ENCODE results near the gene UBXN11.
A peak's percentile ranks its signal among the peaks of the same experiment; 100 is the strongest.

UBXN11 gene

DNA sequence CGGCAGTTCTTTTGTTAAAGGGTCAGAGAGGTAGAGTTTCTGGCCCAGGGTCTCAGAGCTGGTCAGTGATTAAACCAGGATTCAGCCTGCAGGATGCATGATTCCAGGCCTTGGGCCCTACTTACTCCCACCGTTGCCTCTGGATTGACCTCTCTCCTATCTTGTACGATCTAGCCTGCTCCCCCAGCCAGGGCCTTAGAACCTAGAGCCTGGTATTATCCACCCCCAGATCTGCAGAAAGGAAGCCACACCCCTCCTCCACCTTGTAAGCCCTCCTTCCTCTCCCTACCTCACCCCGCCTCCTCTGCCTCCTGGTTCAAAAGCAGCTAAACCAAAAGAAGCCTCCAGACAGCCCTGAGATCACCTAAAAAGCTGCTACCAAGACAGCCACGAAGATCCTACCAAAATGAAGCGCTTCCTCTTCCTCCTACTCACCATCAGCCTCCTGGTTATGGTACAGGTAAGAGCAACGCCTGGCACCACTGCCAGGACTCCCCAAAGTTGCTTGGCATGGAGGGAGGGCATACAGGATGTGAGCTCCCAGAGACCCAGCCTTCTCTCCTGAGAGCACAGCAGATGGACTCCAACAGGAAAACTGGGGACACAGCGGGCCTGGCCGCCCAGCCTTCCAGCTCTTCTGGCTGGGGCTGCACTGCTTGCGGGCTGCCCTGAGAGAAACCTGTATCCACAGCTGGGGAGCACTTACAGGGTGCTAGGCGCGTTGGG is 11.3 kb upstream of the UBXN11 start, which contains the start of gene CD52:
TSS of gene CD52 (plus strand) at position 347 of the 726 bp plus-strand sequence. CDS start at position 407, 60 bp downstream.
- peak within 1 kb of the TSS; percentile 97 for H3K27ac ChIP-seq (ENCODE audit: low read depth, low read length, poor library complexity, severe bottlenecking)
- H3K4me2 ChIP-seq (ENCODE audit: low read length), result peak within 1 kb of the TSS; percentile 79
- H3K79me2 ChIP-seq (ENCODE audit: insufficient read depth, low read length), result peaks cover 16% of the 10 kb centered on the region
- no peaks in the 10 kb centered on the region for H3K27me3 ChIP-seq (ENCODE audit: insufficient read depth, low read length)
- H3F3A ChIP-seq (ENCODE audit: insufficient read depth, low read length), result no peaks in the 10 kb centered on the region; the same call in 1 of the 2 replicates
- peaks cover 72% of the 10 kb centered on the region for H3K4me1 ChIP-seq (ENCODE audit: insufficient read depth, low read length, severe bottlenecking)
- peaks cover 33% of the 10 kb centered on the region for H3K36me3 ChIP-seq (ENCODE audit: insufficient read depth, low read length)
- peak within 1 kb of the TSS; percentile 84 for H3K4me3 ChIP-seq (ENCODE audit: low read depth, low read length, poor library complexity, severe bottlenecking)
- no peaks in the 10 kb centered on the region for H3K9me2 ChIP-seq (ENCODE audit: low read depth, low read length)
- H3K9me3 ChIP-seq (ENCODE audit: low read length), result no peaks in the 10 kb centered on the region
- H2AFZ ChIP-seq (ENCODE audit: low read length), result no peak within 1 kb of the TSS
- H3K9ac ChIP-seq (ENCODE audit: low read length), result peak within 1 kb of the TSS; percentile 92
- TF ChIP-seq, protein P1, sequence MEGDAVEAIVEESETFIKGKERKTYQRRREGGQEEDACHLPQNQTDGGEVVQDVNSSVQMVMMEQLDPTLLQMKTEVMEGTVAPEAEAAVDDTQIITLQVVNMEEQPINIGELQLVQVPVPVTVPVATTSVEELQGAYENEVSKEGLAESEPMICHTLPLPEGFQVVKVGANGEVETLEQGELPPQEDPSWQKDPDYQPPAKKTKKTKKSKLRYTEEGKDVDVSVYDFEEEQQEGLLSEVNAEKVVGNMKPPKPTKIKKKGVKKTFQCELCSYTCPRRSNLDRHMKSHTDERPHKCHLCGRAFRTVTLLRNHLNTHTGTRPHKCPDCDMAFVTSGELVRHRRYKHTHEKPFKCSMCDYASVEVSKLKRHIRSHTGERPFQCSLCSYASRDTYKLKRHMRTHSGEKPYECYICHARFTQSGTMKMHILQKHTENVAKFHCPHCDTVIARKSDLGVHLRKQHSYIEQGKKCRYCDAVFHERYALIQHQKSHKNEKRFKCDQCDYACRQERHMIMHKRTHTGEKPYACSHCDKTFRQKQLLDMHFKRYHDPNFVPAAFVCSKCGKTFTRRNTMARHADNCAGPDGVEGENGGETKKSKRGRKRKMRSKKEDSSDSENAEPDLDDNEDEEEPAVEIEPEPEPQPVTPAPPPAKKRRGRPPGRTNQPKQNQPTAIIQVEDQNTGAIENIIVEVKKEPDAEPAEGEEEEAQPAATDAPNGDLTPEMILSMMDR (IDR thresholded peaks at IDR 0.05; ENCODE audit: low read length), result no peak
- no peak for TF ChIP-seq EZH2 (IDR thresholded peaks at IDR 0.05; ENCODE audit: borderline replicate concordance, low read length)
- no peaks in the 10 kb centered on the region for H4K20me1 ChIP-seq (ENCODE audit: insufficient read depth, low read length)

DNA sequence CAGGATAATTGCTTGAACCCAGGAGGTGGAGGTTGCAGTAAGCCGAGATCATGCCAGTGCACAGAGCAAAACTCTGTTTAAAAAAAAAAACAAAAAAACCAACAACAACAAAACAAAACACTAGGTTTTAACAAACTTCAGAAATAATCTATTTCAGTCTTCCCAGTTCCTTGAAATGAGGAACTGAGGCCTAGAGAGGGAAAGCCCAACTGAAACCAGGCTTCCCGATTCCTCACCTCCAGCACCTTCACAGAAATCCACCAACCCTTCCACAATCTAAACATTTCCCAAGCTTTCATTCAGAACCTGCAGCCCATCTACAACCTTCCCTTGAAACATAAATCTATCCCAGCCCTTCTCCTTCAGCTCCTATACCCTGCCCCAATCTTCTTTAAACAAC is 10.7 kb upstream of the UBXN11 start:
- Histone ChIP-seq H3K36me3 (ENCODE audit: insufficient read depth, low read length) (peaks cover 26% of the 10 kb centered on the region), H3K4me3 (ENCODE audit: low read depth, low read length, poor library complexity, severe bottlenecking) (peak overlapping the region; percentile 84), H3K27me3 (ENCODE audit: insufficient read depth, low read length) (no peaks in the 10 kb centered on the region), H3K27ac (ENCODE audit: low read depth, low read length, poor library complexity, severe bottlenecking) (peak overlapping the region; percentile 97), H3K9ac (ENCODE audit: low read length) (peak overlapping the region; percentile 92), H3K79me2 (ENCODE audit: insufficient read depth, low read length) (peaks cover 16% of the 10 kb centered on the region), H3K4me2 (ENCODE audit: low read length) (peak overlapping the region; percentile 79), H3K9me2 (ENCODE audit: low read depth, low read length) (no peaks in the 10 kb centered on the region), H3K9me3 (ENCODE audit: low read length) (no peaks in the 10 kb centered on the region), H2AFZ (ENCODE audit: low read length) (no peak overlapping the region), H4K20me1 (ENCODE audit: insufficient read depth, low read length) (no peaks in the 10 kb centered on the region), H3K4me1 (ENCODE audit: insufficient read depth, low read length, severe bottlenecking) (peaks cover 70% of the 10 kb centered on the region), H3F3A (ENCODE audit: insufficient read depth, low read length) (no peaks in the 10 kb centered on the region; the same call in 1 of the 2 replicates)
- TF ChIP-seq EZH2 (IDR thresholded peaks at IDR 0.05; ENCODE audit: borderline replicate concordance, low read length), result no peak
- TF ChIP-seq, protein P1 (IDR thresholded peaks at IDR 0.05; ENCODE audit: low read length), result no peak

DNA sequence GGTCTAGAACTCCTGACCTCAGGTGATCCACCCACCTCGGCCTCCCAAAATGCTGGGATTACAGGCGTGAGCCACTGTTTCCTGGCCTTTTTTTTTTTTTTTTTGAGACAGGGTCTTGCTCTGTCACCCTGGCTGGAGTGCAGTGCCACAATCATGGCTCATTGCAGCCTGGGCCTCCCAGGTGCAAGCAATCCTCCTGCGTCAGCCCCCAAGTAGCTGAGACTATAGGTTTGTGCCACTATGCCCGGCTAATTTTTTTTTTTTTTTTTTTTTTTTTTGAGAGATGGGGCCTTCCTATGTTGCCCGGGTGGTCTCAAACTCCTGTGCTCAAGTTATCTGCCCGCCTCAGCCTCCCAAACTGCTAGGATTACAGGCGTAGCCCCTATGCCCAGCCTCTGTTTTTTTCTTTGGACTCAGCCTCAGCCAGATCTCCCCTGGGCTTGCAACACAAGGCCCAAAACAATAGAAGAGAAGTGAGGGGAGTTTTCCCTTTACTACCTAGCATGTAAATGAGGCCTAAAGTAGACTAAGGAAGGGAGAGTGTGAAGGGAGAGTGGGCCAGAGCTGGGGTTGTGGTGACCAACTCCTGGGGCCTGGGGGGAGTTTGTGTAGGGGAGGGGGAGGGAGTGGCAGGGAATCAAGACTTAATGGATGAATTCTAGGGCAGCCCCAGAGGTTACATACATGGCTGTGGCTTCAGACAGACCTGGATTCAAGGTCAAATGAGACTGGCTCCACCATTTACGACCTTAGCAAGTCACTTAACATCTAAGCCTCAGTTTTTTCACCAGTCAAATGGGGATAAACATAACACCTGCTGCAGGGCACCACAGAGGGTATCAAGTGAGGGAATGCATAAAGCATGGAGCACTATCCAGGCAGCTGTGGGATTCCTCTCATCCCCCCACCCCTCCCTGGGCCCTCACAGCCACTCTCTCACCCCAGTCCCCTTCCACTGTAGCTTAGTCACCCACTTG is 9.7 kb upstream of the UBXN11 start:
- peak overlapping the region; percentile 79 for H3K4me2 ChIP-seq (ENCODE audit: low read length)

More for the DNA sequence above, 9.7 kb upstream of the UBXN11 start:
- Histone ChIP-seq H3K4me1 (ENCODE audit: insufficient read depth, low read length, severe bottlenecking) (peaks cover 60% of the 10 kb centered on the region), H3K27ac (ENCODE audit: low read depth, low read length, poor library complexity, severe bottlenecking) (peak overlapping the region; percentile 97), H2AFZ (ENCODE audit: low read length) (no peak overlapping the region), H3K9ac (ENCODE audit: low read length) (peak overlapping the region; percentile 92), H3K4me3 (ENCODE audit: low read depth, low read length, poor library complexity, severe bottlenecking) (peak overlapping the region; percentile 84), H3K79me2 (ENCODE audit: insufficient read depth, low read length) (peaks cover 16% of the 10 kb centered on the region), H3K36me3 (ENCODE audit: insufficient read depth, low read length) (peaks cover 21% of the 10 kb centered on the region; the same call in 1 of the 2 replicates), H4K20me1 (ENCODE audit: insufficient read depth, low read length) (no peaks in the 10 kb centered on the region), H3K9me2 (ENCODE audit: low read depth, low read length) (no peaks in the 10 kb centered on the region), H3F3A (ENCODE audit: insufficient read depth, low read length) (no peaks in the 10 kb centered on the region; the same call in 1 of the 2 replicates), H3K9me3 (ENCODE audit: low read length) (no peaks in the 10 kb centered on the region), H3K27me3 (ENCODE audit: insufficient read depth, low read length) (no peaks in the 10 kb centered on the region)
- TF ChIP-seq EZH2 (IDR thresholded peaks at IDR 0.05; ENCODE audit: borderline replicate concordance, low read length), result no peak
- TF ChIP-seq, protein P1 (IDR thresholded peaks at IDR 0.05; ENCODE audit: low read length), result no peak
